Fibroblast of the aortic adventitia (primary cell): ENCODE results near the gene ATP9B. TPM values are rescaled to one million over a fixed set of nuclear protein-coding genes. Genes with fewer than 3 reads are reported as not detected.

Experiments used
- DNase-seq: peaks from one replicate; pipeline ENCODE4 v3.0.0-alpha.2; 2010; ENCODE audit warnings: low read depth
- H3K4me3 ChIP-seq: 2 replicates; pipeline ENCODE4 v1.5.1; 2011; ENCODE audit warnings: low read depth, mild to moderate bottlenecking, control low read depth, low read length, moderate library complexity
- CTCF ChIP-seq: IDR thresholded peaks from 2 replicates; pipeline ENCODE4 v1.5.1; 2011; ENCODE audit warnings: mild to moderate bottlenecking, low read length, control low read depth, inconsistent platforms; ENCODE audit not compliant: insufficient read depth
- total RNA-seq: library from RNA; depleted of rRNA; stranded (reverse); fragments of >200 nt; gene quantifications from 2 replicates; pipeline ENCODE4 v1.2.3, GENCODE V29; 2012; ENCODE audit warnings: low replicate concordance

Gene ATP9B
- total RNA-seq, 1 donor = 22.0 TPM

GRCh38 chr18:79187532-79188277 lies 118.5 kb downstream of the ATP9B start:
- DNase-seq = no peak
- no peak overlapping the region for H3K4me3 ChIP-seq
- TF ChIP-seq CTCF = no peak

DNA sequence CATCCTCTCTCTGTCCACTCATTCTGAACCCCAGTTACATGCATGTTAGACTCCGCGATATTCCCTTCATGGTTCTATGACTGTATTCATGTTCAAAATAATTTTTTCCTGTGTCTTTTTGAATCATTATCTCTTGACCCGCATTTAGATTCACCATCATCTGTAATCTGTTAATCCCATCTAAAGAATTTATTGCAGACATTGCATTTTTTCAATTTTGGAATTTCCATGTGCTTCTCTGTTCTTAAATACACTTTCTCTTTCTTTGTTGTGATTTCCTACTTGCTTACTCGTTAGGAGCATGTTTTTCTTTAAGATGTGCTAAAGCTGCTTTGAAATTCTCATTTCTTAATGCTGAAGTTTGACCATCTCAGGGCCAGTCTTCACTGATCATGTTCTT lies 122.2 kb downstream of the ATP9B start:
- TF ChIP-seq CTCF = no peak

GRCh38 chr18:79191956-79192355 lies 122.8 kb downstream of the ATP9B start:
- no peak overlapping the region for H3K4me3 ChIP-seq
- TF ChIP-seq CTCF = no peak
- no peak for DNase-seq

More for the DNA sequence above, 122.2 kb downstream of the ATP9B start:
- no peak overlapping the region for H3K4me3 ChIP-seq
- no peak for DNase-seq

DNA sequence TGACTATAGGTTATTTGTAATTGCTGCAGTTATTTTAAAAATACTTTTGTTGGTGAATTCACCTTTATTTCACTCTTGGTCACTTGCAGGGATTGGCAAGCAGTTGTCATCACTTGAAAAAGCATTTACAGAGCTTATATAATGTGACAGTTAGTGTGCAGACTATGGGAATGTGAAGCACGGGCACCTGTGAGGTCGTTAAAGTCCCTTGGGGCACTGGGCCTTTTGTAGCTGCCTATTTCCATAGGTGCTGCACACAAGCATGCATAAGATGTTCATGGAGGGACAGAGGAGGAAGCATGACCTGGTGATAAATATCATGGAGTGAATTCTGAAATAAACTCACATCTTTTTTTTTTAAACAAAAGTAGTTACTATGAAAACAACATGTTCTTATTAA lies 124.6 kb downstream of the ATP9B start:
- no peak for DNase-seq

GRCh38 chr18:79195716-79196683 lies 126.8 kb downstream of the ATP9B start:
- TF ChIP-seq CTCF = no peak
- no peak overlapping the region for H3K4me3 ChIP-seq
- no peak for DNase-seq

More for the DNA sequence above, 124.6 kb downstream of the ATP9B start:
- H3K4me3 ChIP-seq = no peak overlapping the region
- TF ChIP-seq CTCF = no peak

- DNase-seq = no peak
- TF ChIP-seq CTCF = no peak
- H3K4me3 ChIP-seq = no peak overlapping the region
Measured at GRCh38 chr18:79197531-79197930, 128.3 kb downstream of the ATP9B start.
